ENCODE results near the gene LRP1B.

DNA sequence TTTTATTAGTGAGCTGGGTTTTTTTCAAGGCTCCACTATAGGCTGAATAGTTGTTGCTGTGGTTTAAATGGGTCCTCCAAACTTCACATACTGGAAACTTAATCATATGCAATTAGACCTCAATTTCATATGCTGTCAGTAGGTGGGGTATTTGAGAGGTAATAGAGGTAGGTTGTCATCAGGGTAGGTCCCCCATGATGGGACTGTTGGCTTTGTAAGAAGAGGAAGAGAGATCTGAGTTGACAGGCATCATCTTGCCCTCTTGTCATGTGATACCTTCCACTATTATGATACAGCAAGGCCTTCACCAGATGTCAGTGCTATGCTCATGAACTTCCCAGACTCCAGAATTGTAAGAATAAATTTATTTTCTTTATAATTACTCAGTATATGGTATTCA is 819.4 kb downstream of the LRP1B start:
- TF ChIP-seq POLR2A (IDR thresholded peaks at IDR 0.05): no peak
- TF ChIP-seq, protein P1, sequence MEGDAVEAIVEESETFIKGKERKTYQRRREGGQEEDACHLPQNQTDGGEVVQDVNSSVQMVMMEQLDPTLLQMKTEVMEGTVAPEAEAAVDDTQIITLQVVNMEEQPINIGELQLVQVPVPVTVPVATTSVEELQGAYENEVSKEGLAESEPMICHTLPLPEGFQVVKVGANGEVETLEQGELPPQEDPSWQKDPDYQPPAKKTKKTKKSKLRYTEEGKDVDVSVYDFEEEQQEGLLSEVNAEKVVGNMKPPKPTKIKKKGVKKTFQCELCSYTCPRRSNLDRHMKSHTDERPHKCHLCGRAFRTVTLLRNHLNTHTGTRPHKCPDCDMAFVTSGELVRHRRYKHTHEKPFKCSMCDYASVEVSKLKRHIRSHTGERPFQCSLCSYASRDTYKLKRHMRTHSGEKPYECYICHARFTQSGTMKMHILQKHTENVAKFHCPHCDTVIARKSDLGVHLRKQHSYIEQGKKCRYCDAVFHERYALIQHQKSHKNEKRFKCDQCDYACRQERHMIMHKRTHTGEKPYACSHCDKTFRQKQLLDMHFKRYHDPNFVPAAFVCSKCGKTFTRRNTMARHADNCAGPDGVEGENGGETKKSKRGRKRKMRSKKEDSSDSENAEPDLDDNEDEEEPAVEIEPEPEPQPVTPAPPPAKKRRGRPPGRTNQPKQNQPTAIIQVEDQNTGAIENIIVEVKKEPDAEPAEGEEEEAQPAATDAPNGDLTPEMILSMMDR (IDR thresholded peaks at IDR 0.05 in 4 of 5, conservative IDR thresholded peaks at IDR 0.05 in 1 of 5): no peak
